ENCODE data around the gene UMPS.

The UMPS gene

GRCh38 chr3:124772081-124772831, 42.0 kb downstream of the UMPS start:
- no peak for DNase-seq (ENCODE audit: low read depth, low spot score)
- TF ChIP-seq CTCF (IDR thresholded peaks at IDR 0.05; ENCODE audit: insufficient read depth, low read length, missing control alignments), result no peak
- CTCF ChIA-PET, result interaction anchor here (1.0 to 15.7 kb wide), 7 partner anchors 9 to 156 kb away, joined by 3 to 467 read pairs (median 6); no protein-coding TSS in a partner anchor
- H3K4me3 ChIP-seq (ENCODE audit: low read depth, low read length), result no peak overlapping the region
- POLR2A ChIA-PET, result interaction anchor here (0.9 to 2.6 kb wide), 4 partner anchors 7 to 115 kb away, joined by 3 to 6 read pairs (median 5); partner anchors contain the start of gene ITGB5

GRCh38 chr3:124773351-124774326, 43.4 kb downstream of the UMPS start:
- CTCF ChIA-PET, result interaction anchor here (1.0 to 15.7 kb wide), 7 partner anchors 8 to 131 kb away, joined by 4 to 467 read pairs (median 16); partner anchors contain the start of gene ITGB5
- POLR2A ChIA-PET, result interaction anchor here (0.6 kb wide), 1 partner anchor 104 kb away, joined by 3 read pairs; no protein-coding TSS in a partner anchor
- no peak overlapping the region for H3K4me3 ChIP-seq (ENCODE audit: low read depth, low read length)
- DNase-seq (ENCODE audit: low read depth, low spot score), result no peak
- TF ChIP-seq CTCF (IDR thresholded peaks at IDR 0.05; ENCODE audit: insufficient read depth, low read length, missing control alignments), result no peak

- CTCF ChIA-PET, result interaction anchor here (1.0 to 1.8 kb wide), 6 partner anchors 9 to 130 kb away, joined by 3 to 21 read pairs (median 12); partner anchors contain the start of gene ITGB5
- TF ChIP-seq CTCF (IDR thresholded peaks at IDR 0.05; ENCODE audit: insufficient read depth, low read length, missing control alignments), result no peak
- POLR2A ChIA-PET, result interaction anchor here (0.6 kb wide), 1 partner anchor 103 kb away, joined by 3 read pairs; no protein-coding TSS in a partner anchor
- no peak overlapping the region for H3K4me3 ChIP-seq (ENCODE audit: low read depth, low read length)
- no peak for DNase-seq (ENCODE audit: low read depth, low spot score)
These were observed 44.1 kb downstream of the UMPS start for GRCh38 chr3:124774327-124774718.

GRCh38 chr3:124774841-124775402, 44.7 kb downstream of the UMPS start:
- no peak for TF ChIP-seq CTCF (IDR thresholded peaks at IDR 0.05; ENCODE audit: insufficient read depth, low read length, missing control alignments)
- POLR2A ChIA-PET, result interaction anchor here (0.6 kb wide), 1 partner anchor 16 kb away, joined by 3 read pairs; no protein-coding TSS in a partner anchor
- CTCF ChIA-PET, result interaction anchor here (1.0 to 1.8 kb wide), 6 partner anchors 10 to 130 kb away, joined by 3 to 21 read pairs (median 12); partner anchors contain the start of gene ITGB5
- H3K4me3 ChIP-seq (ENCODE audit: low read depth, low read length), result no peak overlapping the region
- DNase-seq (ENCODE audit: low read depth, low spot score), result no peak

- ChIA-PET CTCF (no interaction called here), POLR2A (no interaction called here)
- no peak for TF ChIP-seq CTCF (IDR thresholded peaks at IDR 0.05; ENCODE audit: insufficient read depth, low read length, missing control alignments)
- no peak for DNase-seq (ENCODE audit: low read depth, low spot score)
- no peak overlapping the region for H3K4me3 ChIP-seq (ENCODE audit: low read depth, low read length)
These were observed 45.6 kb downstream of the UMPS start for GRCh38 chr3:124775877-124776276.

Measured in AG04449 (cell line).